Measurements from ENCODE around the gene MYO1G.

Gene MYO1G

GRCh38 chr7:44914992-44915607 is 63.7 kb downstream of the MYO1G start:
- no peak overlapping the region for H3K4me3 ChIP-seq (ENCODE audit: control insufficient read depth, low read depth, low read length)
- no peak for TF ChIP-seq CTCF (IDR thresholded peaks at IDR 0.05; ENCODE audit: control insufficient read depth, insufficient read depth, low read depth, low read length, missing control alignments)
- DNase-seq (ENCODE audit: low read depth) = no peak

GRCh38 chr7:44912775-44913347 is 66.0 kb downstream of the MYO1G start:
- H3K4me3 ChIP-seq (ENCODE audit: control insufficient read depth, low read depth, low read length) = no peak overlapping the region
- no peak for TF ChIP-seq CTCF (IDR thresholded peaks at IDR 0.05; ENCODE audit: control insufficient read depth, insufficient read depth, low read depth, low read length, missing control alignments)
- no peak for DNase-seq (ENCODE audit: low read depth)
